Astrocyte of the cerebellum (primary cell): ENCODE results near the gene MYO7B.

ENCODE experiments used
- DNase-seq: peaks from one replicate; pipeline ENCODE4 v3.0.0-alpha.2; 2011; ENCODE audit warnings: low read depth
- H3K4me3 ChIP-seq: 2 replicates; pipeline ENCODE4 v1.5.1; 2011; ENCODE audit warnings: mild to moderate bottlenecking, low read depth, low read length, moderate library complexity
- CTCF ChIP-seq: IDR thresholded peaks from 2 replicates; pipeline ENCODE4 v1.5.1; 2012; ENCODE audit warnings: low read length, low read depth, moderate library complexity, mild to moderate bottlenecking; ENCODE audit errors: missing control alignments
- in situ Hi-C: cut with HindIII; loops from 2 replicates; pipeline ENCODE4 v1.10.0; 2017; ENCODE audit warnings: low sequenced_read_pairs

MYO7B gene

GRCh38 chr2:127546797-127547196 is 11.3 kb downstream of the MYO7B start:
- no peak overlapping the region for H3K4me3 ChIP-seq
- TF ChIP-seq CTCF, result no peak
- in situ Hi-C loops, result no loop called here
- DNase-seq, result no peak

DNA sequence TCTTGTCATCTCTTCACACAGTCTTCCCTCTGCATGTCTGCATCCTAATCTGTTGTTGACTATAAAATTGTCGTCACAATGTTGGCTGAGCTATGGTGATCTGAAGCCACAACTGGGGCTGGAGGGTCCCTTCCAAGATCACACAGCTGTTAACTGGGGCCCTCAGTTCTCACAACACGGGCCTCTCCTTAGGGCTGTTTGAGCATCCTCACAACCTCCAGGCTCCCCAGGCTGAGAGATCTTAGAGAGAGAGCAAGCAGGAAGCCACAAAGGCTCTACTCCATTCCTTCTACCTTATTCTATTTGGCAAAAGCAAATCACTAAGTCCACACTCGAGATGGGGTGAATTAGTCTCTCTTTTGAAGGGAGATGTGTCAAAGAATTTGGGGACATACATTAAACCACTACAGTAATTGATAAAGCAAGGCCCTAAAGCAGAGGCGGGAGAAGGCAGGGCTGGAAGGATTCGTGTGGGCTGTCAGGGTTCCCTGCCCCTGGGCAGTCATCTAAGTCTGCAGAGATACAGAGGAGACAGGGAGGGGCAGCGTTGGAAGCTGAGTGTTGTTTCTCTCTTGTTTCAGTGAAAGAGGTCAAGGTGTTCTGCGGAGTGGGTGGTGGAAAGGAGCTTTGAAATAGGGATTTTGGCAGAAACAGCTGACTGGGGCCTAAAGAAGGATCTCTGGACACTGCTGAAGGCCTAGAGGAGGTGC is 15.9 kb downstream of the MYO7B start:
- in situ Hi-C loops, result no loop called here
- TF ChIP-seq CTCF, result no peak
- DNase-seq, result no peak
- H3K4me3 ChIP-seq, result no peak overlapping the region

DNA sequence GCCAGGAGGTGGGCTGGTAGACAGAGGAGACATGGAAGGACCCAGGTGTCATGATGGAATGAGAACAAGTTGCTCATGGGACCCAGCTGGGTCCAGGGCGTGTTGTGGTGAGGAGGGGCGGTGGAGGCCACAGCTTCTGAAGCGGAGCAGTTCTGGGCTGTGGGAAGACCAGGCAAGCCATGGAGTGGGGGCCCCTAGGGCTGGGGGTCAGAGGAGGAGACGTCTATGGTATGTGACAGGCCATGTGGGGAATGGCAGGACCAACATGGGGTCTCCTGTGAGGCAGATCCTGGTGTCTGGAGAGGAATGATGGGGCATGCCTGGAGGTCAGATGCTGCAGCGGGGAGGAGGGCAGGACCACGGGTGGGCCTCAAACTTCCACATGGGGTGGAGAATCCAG is 16.9 kb downstream of the MYO7B start:
- no peak overlapping the region for H3K4me3 ChIP-seq
- no peak for DNase-seq
- in situ Hi-C loops, result no loop called here
- no peak for TF ChIP-seq CTCF

DNA sequence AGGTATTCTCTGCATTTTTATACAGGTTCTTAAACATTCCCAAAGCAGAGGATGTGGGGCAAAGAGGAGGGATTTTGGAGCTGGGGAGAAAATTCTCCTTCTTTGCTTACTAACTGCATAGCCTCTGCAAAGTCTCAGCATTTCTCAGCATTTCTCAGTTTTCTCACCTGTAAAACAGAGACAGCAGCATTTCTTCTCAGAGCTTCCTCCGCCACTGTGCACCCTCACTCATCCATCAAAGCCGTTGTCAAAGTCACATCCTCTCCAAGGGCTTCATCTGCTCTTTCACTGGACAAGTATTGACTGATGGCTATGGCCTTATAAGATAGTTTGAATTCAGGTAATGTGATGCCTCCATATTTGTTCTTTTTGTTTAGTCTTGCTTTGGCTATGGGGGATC is 17.4 kb downstream of the MYO7B start:
- no peak for TF ChIP-seq CTCF
- no peak for DNase-seq
- no peak overlapping the region for H3K4me3 ChIP-seq
- in situ Hi-C loops, result no loop called here

GRCh38 chr2:127558911-127559310 is 23.4 kb downstream of the MYO7B start:
- in situ Hi-C loops, result no loop called here
- DNase-seq, result no peak

GRCh38 chr2:127559454-127559853 is 24.0 kb downstream of the MYO7B start:
- no peak for TF ChIP-seq CTCF
- no peak overlapping the region for H3K4me3 ChIP-seq
- in situ Hi-C loops, result no loop called here
- DNase-seq, result no peak

More at GRCh38 chr2:127558911-127559310, 23.4 kb downstream of the MYO7B start:
- H3K4me3 ChIP-seq, result no peak overlapping the region
- TF ChIP-seq CTCF, result no peak
